Measurements from ENCODE around the gene L3MBTL3.

Gene L3MBTL3

DNA sequence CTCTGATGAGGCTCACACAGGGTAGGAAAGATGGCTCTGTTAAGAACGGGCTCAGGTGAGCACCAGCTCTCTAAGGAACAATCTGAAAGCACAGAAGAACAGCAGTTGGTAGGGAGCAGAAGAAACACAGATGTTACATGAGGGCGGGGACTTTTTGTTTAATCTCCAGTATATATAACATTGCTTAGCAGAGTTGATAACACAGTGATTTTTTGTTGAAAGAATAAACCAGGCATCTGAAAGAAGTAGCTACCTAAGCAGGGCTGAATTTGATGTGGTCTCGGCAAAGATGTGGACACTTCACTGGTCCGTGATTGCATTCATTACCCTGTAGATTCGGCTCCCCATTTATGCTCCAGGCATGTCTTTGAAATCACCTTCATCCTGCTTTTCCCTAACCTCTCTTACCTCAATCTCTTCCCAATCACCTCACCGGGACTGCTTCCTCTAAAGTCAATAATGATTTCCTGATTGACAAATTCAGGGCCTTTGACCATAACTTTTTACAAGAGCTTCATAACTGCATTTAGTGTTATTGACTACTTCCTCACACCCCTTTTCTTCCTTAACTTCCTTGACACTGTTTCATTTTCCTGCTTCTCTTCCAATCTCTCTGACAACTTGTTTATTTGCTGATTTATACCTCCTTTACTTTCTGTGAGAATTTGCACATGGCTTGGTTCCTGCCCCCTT lies 170.0 kb downstream of the L3MBTL3 start:
- DNase-seq: no peak

DNA sequence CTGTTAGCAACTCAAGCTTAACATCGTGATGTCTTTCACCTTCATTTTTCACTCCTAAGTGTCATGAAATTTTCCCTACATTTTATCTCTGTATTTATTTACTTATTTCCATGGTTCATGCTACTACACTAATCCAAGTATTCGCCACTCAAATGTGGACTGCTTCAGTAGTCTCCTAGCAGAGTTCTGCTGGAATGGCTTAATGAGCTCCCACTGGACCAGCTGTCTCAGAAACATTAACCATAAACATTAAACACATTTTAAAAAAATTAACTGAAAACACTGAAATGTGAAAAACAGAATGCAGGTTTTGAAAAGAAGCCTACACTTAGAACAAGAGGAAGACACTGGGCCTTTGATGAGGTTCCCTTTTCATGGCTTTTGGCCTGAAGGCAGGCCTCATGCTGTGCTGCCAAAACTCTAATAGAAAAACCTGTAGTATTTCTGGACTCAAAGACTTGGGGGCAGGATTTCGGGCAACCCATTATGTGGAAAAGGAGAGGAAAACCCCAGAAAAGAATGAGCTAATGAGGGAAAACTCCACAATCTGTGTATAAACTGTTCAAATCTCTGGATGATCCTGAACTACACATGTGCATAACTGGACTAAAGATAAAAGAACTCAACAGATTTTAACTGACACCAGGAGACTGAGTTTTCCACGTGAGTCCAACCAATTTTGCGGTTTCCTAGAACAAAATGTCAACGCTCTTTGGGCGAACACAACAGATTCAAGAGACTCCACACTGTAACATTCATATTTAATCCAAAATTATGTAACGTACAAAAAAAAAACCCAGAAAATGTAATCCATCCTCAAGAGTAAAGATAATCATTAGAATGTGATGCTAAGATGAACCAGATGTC lies 171.4 kb downstream of the L3MBTL3 start:
- no peak for DNase-seq
